NCI-H1694 treated with DMSO at 0.1 percent for 48 hours (cell line): ENCODE results near the gene DMAC1.

Source experiments
- DNase-seq: peaks from one replicate; lab custom pipeline; 2025; lab: John Stamatoyannopoulos, UW

DMAC1 gene

DNA sequence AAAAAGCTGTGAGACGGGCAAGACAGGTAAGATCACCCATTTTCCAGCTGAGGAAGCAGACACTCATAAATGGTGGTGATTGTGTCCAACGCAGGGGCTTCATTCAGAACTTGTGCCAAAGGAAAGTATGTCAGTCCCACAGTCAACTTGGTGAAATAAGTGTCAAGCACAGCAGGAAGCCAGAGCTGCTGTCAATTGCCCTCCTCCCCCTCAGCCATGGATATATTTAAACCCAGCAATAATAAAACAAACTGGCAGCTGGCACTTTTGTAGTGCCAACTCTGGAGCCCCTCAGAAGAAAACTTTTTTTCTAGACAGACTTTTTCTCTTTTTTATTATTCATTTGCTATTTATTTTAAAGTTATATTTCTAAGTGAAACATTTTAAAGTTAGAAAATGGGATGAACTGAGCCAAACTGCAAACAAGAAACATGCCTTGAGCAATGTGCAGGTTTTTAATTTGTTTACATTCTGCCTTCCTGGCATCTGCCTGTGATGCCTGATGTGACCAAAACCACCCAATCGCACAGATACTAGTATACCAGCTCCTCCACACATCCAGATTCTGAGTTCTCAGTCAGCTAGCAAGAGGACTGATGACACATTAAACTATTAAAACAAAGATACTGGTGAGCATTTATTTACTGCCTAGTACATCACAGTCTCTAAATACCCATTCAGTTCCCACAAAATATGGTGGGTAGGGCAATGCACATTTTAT, 17.0 kb downstream of the DMAC1 start:
- peak; percentile 56 for DNase-seq

DNA sequence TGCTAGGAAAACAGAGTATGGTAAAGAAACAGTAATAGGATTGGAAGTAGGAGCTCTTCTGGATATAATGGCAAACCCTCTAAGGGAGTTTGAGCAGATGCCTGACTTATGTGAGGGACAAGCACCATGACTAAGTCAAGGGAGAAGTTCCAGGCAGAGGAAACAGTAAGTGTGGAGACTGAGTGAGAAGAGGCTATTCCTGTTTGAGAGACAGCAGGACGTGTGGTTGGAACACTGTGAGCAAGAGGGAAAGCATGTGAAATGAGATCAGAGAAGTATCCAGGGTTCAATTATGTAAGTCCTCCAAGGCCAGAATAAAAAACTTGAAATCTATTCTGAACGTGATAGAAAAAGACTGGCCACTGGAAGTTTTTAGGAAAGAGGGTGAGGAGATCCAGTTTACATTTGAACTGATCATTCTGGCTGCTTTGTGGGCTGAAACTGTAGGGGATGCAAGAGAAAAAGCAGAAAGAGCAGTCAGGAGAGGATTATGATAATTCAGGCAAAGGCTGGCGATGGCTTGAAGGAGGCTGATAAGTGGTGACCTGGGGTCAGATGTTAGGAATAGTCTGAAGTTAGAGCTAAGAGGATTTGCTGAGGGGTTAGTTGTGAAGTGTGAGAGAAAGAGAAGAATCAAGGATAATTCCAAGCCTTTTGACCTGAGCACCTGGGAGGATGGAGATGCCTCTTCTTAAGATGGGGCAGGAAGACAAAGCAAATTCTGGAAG, 19.2 kb downstream of the DMAC1 start:
- no peak for DNase-seq

DNA sequence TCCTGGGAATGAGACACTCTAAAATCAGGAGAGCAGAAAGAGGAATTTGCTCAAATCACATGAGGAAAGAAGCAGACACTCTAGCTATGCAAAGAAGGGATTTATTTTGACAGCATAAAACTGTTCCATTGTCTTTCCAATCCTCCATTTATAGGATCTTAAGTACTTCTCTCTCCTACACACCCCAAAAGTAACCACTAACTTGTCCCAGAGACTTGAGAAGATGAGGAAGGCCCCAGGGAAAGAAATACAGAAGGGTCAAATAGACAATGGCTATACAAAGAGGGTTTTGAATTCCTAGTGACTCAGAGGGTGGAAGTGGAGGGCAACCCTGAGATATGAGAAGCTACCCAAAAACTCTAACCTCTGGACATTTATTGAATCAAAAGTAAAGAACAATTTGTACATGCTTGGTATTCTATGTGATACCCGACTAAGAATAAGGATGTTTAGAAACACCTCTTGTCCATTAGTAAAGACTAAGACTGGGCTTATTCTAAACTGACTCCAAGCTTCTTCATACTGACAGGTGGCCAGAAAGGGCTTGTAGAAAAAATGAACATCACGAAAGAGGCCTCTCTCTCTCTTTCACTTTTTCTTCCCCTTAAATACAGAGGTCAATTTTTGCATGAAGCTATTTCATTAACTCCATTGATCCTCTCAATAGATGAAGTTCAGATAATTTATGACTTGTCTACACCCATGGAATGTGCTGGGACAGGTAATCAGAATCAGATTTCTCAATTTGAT, 20.6 kb downstream of the DMAC1 start:
- DNase-seq: no peak

DNA sequence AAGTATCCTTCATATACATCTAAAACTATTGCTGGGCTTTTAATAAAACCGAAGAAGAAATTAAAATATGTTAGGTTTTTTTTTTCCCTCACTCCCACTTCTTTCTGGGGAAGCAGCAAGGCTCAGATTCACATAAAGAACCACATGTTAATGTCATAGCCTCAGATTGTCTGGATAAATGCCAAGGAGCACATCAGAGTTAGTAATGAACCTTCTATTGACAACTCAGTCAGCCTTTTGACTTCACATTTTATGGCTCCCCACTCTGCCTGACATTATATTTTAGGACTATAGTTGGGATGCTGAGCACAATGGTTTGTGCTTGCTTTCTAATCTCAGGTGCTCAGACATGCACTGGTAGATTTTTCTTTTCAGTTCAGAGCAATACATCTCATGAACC, 21.8 kb downstream of the DMAC1 start:
- DNase-seq: peak; percentile 20

DNA sequence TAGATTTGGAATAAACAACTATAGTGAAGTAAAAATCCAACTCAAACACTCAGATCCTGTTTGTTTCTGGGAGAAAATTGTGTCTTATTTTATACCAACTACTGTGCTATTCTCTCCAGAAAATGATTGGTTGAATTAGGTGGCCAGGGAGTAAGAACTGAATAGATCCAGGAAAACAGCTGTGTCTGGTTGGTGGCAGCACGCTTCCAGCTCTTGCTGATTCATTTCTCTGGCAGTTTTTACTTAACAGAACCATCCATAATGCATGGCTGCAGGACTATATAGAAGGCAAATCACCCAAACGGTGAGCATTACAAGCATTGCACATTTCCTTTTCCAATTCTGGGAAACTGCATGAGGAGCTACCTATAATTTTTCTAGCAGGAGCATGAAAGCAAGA, 29.5 kb downstream of the DMAC1 start:
- no peak for DNase-seq

DNA sequence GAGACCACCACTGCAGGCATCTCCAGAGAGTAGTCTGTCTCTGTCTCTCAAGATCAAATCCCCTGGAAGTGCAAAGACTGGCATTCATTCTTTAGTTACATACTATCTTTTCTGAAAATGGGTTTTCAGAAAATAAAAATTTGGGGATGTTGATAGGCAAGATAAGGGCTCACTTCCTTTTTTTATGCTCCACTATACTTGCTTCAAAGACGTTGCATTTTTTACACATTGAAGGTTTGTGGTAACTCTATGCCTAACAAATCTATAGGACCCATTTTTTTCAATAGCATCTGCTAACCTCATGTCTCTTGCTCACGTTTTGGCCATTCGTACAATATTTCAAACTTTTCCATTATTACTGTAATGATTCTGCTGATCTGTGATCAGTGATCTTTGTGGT, 37.0 kb downstream of the DMAC1 start:
- no peak for DNase-seq

DNA sequence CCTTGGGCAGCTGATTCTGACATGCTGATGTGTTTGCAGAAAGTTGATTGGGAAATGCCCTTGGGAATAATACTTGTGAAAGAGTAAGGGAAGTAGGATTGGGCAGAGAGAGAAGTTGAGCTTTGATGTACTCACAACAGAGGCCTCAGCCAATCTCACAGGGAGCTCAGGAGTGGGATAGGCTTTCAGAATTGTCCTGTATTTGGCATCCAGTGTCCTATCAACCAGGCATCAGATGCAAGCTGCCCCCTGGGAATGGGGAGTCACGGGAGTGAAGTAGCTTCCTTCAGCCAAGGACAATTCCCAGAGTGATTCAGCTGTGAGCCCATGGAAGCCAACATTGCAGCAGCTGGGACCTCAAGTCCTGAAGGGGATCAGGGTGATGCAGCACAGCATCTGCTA, 39.6 kb downstream of the DMAC1 start:
- DNase-seq: no peak

DNA sequence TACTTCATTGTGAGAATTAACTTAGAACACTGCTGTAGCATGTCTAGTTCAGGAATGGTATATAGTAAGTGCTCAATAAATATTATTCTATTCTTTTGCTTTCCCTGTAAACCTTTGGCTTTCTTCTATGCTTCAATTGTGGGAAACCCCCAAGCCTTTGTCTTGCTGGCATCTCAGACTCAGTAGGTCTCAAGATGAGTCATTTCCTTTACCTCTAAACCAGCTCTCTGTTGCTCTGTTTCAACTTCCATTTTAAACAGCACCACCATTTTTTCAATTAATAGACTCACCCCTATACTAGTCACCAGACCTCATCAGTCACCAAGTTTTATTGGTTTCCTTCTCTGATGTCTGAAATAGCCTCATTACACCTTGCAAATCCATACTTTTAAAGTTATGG, 43.5 kb downstream of the DMAC1 start:
- no peak for DNase-seq

DNA sequence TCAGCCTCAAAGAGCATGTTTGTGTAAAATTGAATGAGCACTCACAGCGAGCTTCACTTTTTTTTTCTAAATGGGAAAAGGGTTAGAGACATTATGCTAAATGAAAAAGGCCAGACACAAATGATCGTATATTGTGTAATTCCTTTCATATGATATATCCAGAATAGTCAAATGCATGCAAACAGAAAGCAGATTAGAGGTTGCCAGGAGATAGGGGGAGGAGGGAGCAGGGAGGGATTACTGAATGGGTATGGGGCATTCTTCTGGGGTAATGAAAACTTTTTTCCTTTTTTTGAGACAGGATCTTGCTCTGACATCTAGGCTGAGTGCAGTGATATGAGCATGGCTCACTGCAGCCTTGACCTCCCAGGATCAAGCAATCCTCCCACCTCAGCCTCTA, 47.1 kb downstream of the DMAC1 start:
- DNase-seq: no peak
